ENCODE data around the gene SPPL2B. TPM values are rescaled to one million over a fixed set of nuclear protein-coding genes. Genes with fewer than 3 reads are reported as not detected.

The SPPL2B gene
- total RNA-seq, 1 donor = 32.6 TPM

- Histone ChIP-seq H3K27ac (ENCODE audit: low read depth, low read length) (no peak overlapping the region), H3K4me3 (ENCODE audit: insufficient read depth, low read length) (no peak overlapping the region), H3K79me2 (ENCODE audit: insufficient read depth, low read length) (peaks cover 19% of the 10 kb centered on the region), H4K20me1 (ENCODE audit: insufficient read depth, low read length) (peaks cover 2% of the 10 kb centered on the region), H2AFZ (ENCODE audit: low read length) (no peak overlapping the region), H3K4me1 (ENCODE audit: insufficient read depth, low read length) (no peaks in the 10 kb centered on the region), H3K9me3 (ENCODE audit: low read depth, low read length) (no peaks in the 10 kb centered on the region), H3K36me3 (ENCODE audit: insufficient read depth, low read length) (peaks cover 10% of the 10 kb centered on the region), H3K4me2 (ENCODE audit: insufficient read depth, low read length) (no peak overlapping the region), H3K27me3 (ENCODE audit: insufficient read depth, low read length) (no peaks in the 10 kb centered on the region)
- TF ChIP-seq CTCF (IDR thresholded peaks at IDR 0.05; ENCODE audit: extremely low read depth, low read depth, low read length) = no peak
- DNase-seq (ENCODE audit: insufficient read length, low spot score, missing footprints) = no peak
Measured at GRCh38 chr19:2341244-2341751, 12.8 kb downstream of the SPPL2B start.

- DNase-seq (ENCODE audit: insufficient read length, low spot score, missing footprints) = no peak
- no peak for TF ChIP-seq CTCF (IDR thresholded peaks at IDR 0.05; ENCODE audit: extremely low read depth, low read depth, low read length)
- Histone ChIP-seq H3K4me3 (ENCODE audit: insufficient read depth, low read length) (no peak overlapping the region), H3K4me1 (ENCODE audit: insufficient read depth, low read length) (no peaks in the 10 kb centered on the region), H3K27me3 (ENCODE audit: insufficient read depth, low read length) (no peaks in the 10 kb centered on the region), H2AFZ (ENCODE audit: low read length) (no peak overlapping the region), H3K9me3 (ENCODE audit: low read depth, low read length) (no peaks in the 10 kb centered on the region), H4K20me1 (ENCODE audit: insufficient read depth, low read length) (no peaks in the 10 kb centered on the region), H3K36me3 (ENCODE audit: insufficient read depth, low read length) (peaks cover 15% of the 10 kb centered on the region), H3K79me2 (ENCODE audit: insufficient read depth, low read length) (peaks cover 14% of the 10 kb centered on the region), H3K4me2 (ENCODE audit: insufficient read depth, low read length) (no peak overlapping the region), H3K27ac (ENCODE audit: low read depth, low read length) (no peak overlapping the region)
Measured at GRCh38 chr19:2341982-2342381, 13.5 kb downstream of the SPPL2B start.

- no peak overlapping the region for H2AFZ ChIP-seq (ENCODE audit: low read length)
- no peak for DNase-seq (ENCODE audit: insufficient read length, low spot score, missing footprints)
- no peaks in the 10 kb centered on the region for H3K9me3 ChIP-seq (ENCODE audit: low read depth, low read length)
- H3K27ac ChIP-seq (ENCODE audit: low read depth, low read length) = no peak overlapping the region
- H3K36me3 ChIP-seq (ENCODE audit: insufficient read depth, low read length) = peaks cover 15% of the 10 kb centered on the region
- H3K4me1 ChIP-seq (ENCODE audit: insufficient read depth, low read length) = no peaks in the 10 kb centered on the region
- H4K20me1 ChIP-seq (ENCODE audit: insufficient read depth, low read length) = no peaks in the 10 kb centered on the region
- TF ChIP-seq CTCF (IDR thresholded peaks at IDR 0.05; ENCODE audit: extremely low read depth, low read depth, low read length) = no peak
- H3K4me3 ChIP-seq (ENCODE audit: insufficient read depth, low read length) = no peak overlapping the region
- no peak overlapping the region for H3K4me2 ChIP-seq (ENCODE audit: insufficient read depth, low read length)
- H3K27me3 ChIP-seq (ENCODE audit: insufficient read depth, low read length) = no peaks in the 10 kb centered on the region
- H3K79me2 ChIP-seq (ENCODE audit: insufficient read depth, low read length) = peaks cover 7% of the 10 kb centered on the region
Measured at GRCh38 chr19:2342656-2343288, 14.3 kb downstream of the SPPL2B start.

GRCh38 chr19:2343289-2343982 is 15.0 kb downstream of the SPPL2B start:
- H3K79me2 ChIP-seq (ENCODE audit: insufficient read depth, low read length) = peaks cover under 1% of the 10 kb centered on the region

More at GRCh38 chr19:2343289-2343982, 15.0 kb downstream of the SPPL2B start:
- Histone ChIP-seq H3K36me3 (ENCODE audit: insufficient read depth, low read length) (peaks cover 16% of the 10 kb centered on the region), H3K27ac (ENCODE audit: low read depth, low read length) (no peak overlapping the region), H3K4me1 (ENCODE audit: insufficient read depth, low read length) (no peaks in the 10 kb centered on the region), H2AFZ (ENCODE audit: low read length) (no peak overlapping the region), H3K4me3 (ENCODE audit: insufficient read depth, low read length) (no peak overlapping the region), H3K9me3 (ENCODE audit: low read depth, low read length) (no peaks in the 10 kb centered on the region), H3K4me2 (ENCODE audit: insufficient read depth, low read length) (no peak overlapping the region), H4K20me1 (ENCODE audit: insufficient read depth, low read length) (no peaks in the 10 kb centered on the region), H3K27me3 (ENCODE audit: insufficient read depth, low read length) (no peaks in the 10 kb centered on the region)
- no peak for TF ChIP-seq CTCF (IDR thresholded peaks at IDR 0.05; ENCODE audit: extremely low read depth, low read depth, low read length)
- DNase-seq (ENCODE audit: insufficient read length, low spot score, missing footprints) = no peak

All from osteoblast (primary cell).